GM19467 (cell line): Measurements from ENCODE around the gene KRTAP10-12.

Experiments used
- ATAC-seq: cut with Tn5 transposase; IDR thresholded peaks from one replicate; pipeline ENCODE4 v1.9.1; 2021; ENCODE audit warnings: mild to moderate bottlenecking, moderate library complexity; ENCODE audit not compliant: unreplicated experiment

The KRTAP10-12 gene

GRCh38 chr21:44697811-44698734, 1.1 kb downstream of the KRTAP10-12 start:
- ATAC-seq: no peak

- no peak for ATAC-seq
Observed at GRCh38 chr21:44699502-44700001, 2.6 kb downstream of the KRTAP10-12 start.

GRCh38 chr21:44700101-44701022, 3.4 kb downstream of the KRTAP10-12 start:
- ATAC-seq: no peak

GRCh38 chr21:44701023-44701400, 4.0 kb downstream of the KRTAP10-12 start:
- ATAC-seq: no peak

- no peak for ATAC-seq
Observed at GRCh38 chr21:44701541-44701940, 4.6 kb downstream of the KRTAP10-12 start.

- ATAC-seq: no peak
Observed at GRCh38 chr21:44702111-44702972, 5.4 kb downstream of the KRTAP10-12 start.

GRCh38 chr21:44702973-44703730, 6.2 kb downstream of the KRTAP10-12 start:
- no peak for ATAC-seq

- no peak for ATAC-seq
Observed at GRCh38 chr21:44703731-44704635, 7.0 kb downstream of the KRTAP10-12 start.

GRCh38 chr21:44704636-44705001, 7.6 kb downstream of the KRTAP10-12 start:
- no peak for ATAC-seq

- ATAC-seq: no peak
Observed at GRCh38 chr21:44706026-44706705, 9.2 kb downstream of the KRTAP10-12 start.

GRCh38 chr21:44706706-44707581, 10.0 kb downstream of the KRTAP10-12 start:
- no peak for ATAC-seq

GRCh38 chr21:44708213-44708865, 11.4 kb downstream of the KRTAP10-12 start:
- no peak for ATAC-seq

- ATAC-seq: no peak
Observed at GRCh38 chr21:44708866-44709425, 12.0 kb downstream of the KRTAP10-12 start.

- ATAC-seq: no peak
Observed at GRCh38 chr21:44709426-44710293, 12.7 kb downstream of the KRTAP10-12 start.

- ATAC-seq: no peak
Observed at GRCh38 chr21:44710294-44710665, 13.3 kb downstream of the KRTAP10-12 start.
